Middle frontal gyrus (tissue), 1 donor: ENCODE results near the gene MCFD2.
"Not testable (repeated sequence)": the region's sequence is repeated elsewhere in the genome, so short reads cannot be mapped to it uniquely, and the experiment has no call there.

Experiments used
- DNase-seq: peaks from one replicate; pipeline ENCODE4 v3.0.0-alpha.2; 2015; ENCODE audit warnings: low spot score; ENCODE audit errors: extremely low spot score

Gene MCFD2

GRCh38 chr2:46904908-46905678 lies 10.5 kb downstream of the MCFD2 start:
- not testable (repeated sequence) for DNase-seq

GRCh38 chr2:46902980-46903379 lies 12.6 kb downstream of the MCFD2 start:
- DNase-seq: not testable (repeated sequence)

- DNase-seq: no peak
Observed at GRCh38 chr2:46902465-46902864, 13.1 kb downstream of the MCFD2 start.

GRCh38 chr2:46901611-46902010 lies 14.0 kb downstream of the MCFD2 start:
- no peak for DNase-seq

GRCh38 chr2:46900381-46900780 lies 15.2 kb downstream of the MCFD2 start:
- DNase-seq: no peak

GRCh38 chr2:46899053-46899452 lies 16.6 kb downstream of the MCFD2 start:
- DNase-seq: no peak

GRCh38 chr2:46898024-46898423 lies 17.6 kb downstream of the MCFD2 start:
- DNase-seq: no peak

- DNase-seq: no peak
Observed at GRCh38 chr2:46893269-46893939, 22.2 kb downstream of the MCFD2 start.

- DNase-seq: no peak
Observed at GRCh38 chr2:46891956-46892553, 23.6 kb downstream of the MCFD2 start.

GRCh38 chr2:46888421-46888952 lies 27.1 kb downstream of the MCFD2 start:
- no peak for DNase-seq

GRCh38 chr2:46887028-46887885 lies 28.3 kb downstream of the MCFD2 start:
- DNase-seq: no peak

- DNase-seq: no peak
Observed at GRCh38 chr2:46886268-46887027, 29.2 kb downstream of the MCFD2 start.

GRCh38 chr2:46885376-46885775 lies 30.2 kb downstream of the MCFD2 start:
- no peak for DNase-seq

GRCh38 chr2:46879511-46879910 lies 36.1 kb downstream of the MCFD2 start:
- DNase-seq: no peak

- no peak for DNase-seq
Observed at GRCh38 chr2:46878886-46879285, 36.7 kb downstream of the MCFD2 start.

GRCh38 chr2:46878240-46878877 lies 37.2 kb downstream of the MCFD2 start:
- no peak for DNase-seq

- DNase-seq: no peak
Observed at GRCh38 chr2:46877619-46878113, 37.9 kb downstream of the MCFD2 start.

- DNase-seq: no peak
Observed at GRCh38 chr2:46876741-46877384, 38.7 kb downstream of the MCFD2 start.

- DNase-seq: not testable (repeated sequence)
Observed at GRCh38 chr2:46875962-46876689, 39.5 kb downstream of the MCFD2 start.
